Muscle of back (tissue), 11 donors: ENCODE results near the gene WDR88. TPM values are rescaled to one million over a fixed set of nuclear protein-coding genes. Genes with fewer than 3 reads are reported as not detected.
"Not testable (repeated sequence)": the region's sequence is repeated elsewhere in the genome, so short reads cannot be mapped to it uniquely, and the experiment has no call there.

Source experiments
- DNase-seq, 3 donors: peaks; one replicate each; pipeline versions ENCODE4 v3.0.0 to v3.0.0-alpha.2; 2013
- polyA plus RNA-seq, 10 donors: library from polyadenylated mRNA; unstranded; fragments of 120-200 nt; gene quantifications; one replicate each; pipeline ENCODE4 v1.2.1, GENCODE V29; 2013; ENCODE audit not compliant: insufficient read length in 10 of 10

WDR88 gene
- polyA plus RNA-seq, 10 donors = 0.29 to 0.71 (median 0.54) TPM

DNA sequence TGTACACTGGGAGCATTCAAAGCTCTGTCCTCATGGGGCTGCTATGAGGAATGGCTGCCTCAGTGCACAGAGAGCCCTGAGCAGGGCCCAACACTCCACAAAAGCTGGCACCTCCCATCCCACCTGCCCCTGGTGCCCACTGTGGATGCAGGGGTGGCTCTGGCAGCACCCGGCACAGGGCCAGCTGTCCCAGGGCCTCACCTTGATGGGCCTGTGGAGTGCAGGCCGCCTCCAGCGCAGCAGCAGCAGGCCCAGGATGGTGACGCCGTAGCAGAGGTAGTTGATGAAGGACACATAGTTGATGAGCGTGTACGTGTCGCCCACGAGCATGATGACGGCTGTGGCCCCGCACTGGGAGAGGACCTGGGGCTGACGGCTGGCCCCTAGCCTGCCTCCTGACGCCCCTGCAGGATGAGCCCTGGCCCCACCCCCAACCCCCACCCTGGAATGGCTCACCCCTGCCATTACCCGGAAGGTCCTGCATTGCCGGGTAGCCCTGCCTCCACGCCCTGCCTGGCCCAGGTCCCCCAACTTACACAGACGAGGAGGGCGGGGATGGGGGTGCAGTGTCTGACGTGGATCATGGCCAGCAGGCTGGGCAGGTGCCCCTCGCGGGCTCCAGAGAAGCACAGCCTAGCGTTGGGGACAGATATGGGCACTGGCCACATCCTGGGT is 78.5 kb downstream of the WDR88 start:
- DNase-seq = no peak

- peak; percentile 76 to 95 (median 89) for DNase-seq
Measured at GRCh38 chr19:33211794-33212435, 80.0 kb downstream of the WDR88 start.

- DNase-seq = no peak
Measured at GRCh38 chr19:33212436-33213172, 80.7 kb downstream of the WDR88 start.

GRCh38 chr19:33214596-33214995 is 82.7 kb downstream of the WDR88 start:
- DNase-seq = peak in 1 of 3 donors; percentile 57

GRCh38 chr19:33215438-33216197 is 83.7 kb downstream of the WDR88 start:
- no peak for DNase-seq

GRCh38 chr19:33216198-33216830 is 84.4 kb downstream of the WDR88 start:
- no peak for DNase-seq

DNA sequence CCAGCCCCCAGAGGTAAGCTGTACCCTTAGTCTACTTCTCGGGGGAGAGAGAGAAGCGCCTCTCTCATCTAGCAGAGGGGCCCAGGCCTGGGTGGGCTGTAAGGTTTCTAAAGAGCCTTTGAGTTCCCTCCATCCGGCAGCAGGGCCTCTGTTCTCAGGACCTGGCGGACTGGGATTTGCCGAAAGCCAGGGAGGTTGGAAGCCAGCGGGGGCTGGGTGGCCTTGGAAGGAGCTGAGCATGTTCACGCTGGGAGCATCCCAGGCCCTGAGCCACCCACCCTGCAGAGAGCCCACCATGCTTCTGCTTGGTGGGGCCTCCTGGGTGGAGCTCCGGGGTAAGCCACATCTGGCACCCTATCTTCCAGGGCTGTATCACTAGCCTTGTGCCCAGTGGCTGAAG is 86.0 kb downstream of the WDR88 start:
- no peak for DNase-seq

GRCh38 chr19:33219261-33219815 is 87.4 kb downstream of the WDR88 start:
- no peak for DNase-seq

GRCh38 chr19:33220115-33220514 is 88.2 kb downstream of the WDR88 start:
- DNase-seq = no peak

DNA sequence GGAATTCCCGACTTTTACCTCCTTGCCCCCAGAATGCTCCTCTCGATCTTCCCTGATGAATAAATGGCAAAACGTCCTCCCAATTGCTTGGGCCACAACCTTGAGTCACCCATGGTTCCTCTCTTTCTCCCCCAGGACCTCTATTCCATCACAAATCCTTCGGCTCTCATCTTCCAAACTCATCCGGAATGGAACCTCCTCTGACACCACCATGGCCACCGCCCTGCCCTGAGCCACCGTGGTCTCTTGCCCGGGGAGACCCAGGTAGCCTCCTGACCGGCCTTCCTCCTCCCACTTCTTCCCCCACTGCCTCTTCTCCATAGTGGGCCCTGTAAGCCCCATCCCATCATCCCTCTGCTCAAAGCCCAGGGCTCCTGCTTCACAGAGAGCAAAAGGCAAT is 88.8 kb downstream of the WDR88 start:
- no peak for DNase-seq

- DNase-seq = peak in 1 of 3 donors; percentile 37
Measured at GRCh38 chr19:33221638-33222037, 89.7 kb downstream of the WDR88 start.

GRCh38 chr19:33222255-33222654 is 90.3 kb downstream of the WDR88 start:
- not testable (repeated sequence) for DNase-seq

GRCh38 chr19:33224694-33225457 is 93.0 kb downstream of the WDR88 start:
- no peak for DNase-seq

Other genes with a start within 250 kb of the WDR88 start
- gene CEP89, start 160.2 kb upstream of the WDR88 start, polyA plus RNA-seq = 10 to 100 TPM; 15.6 to 23.1 (median 19.9) TPM
- gene FAAP24, start 159.9 kb upstream of the WDR88 start, polyA plus RNA-seq = 1 to 10 TPM; 1.0 to 3.2 (median 1.9) TPM
- 1 to 10 TPM; 1.1 to 2.6 (median 1.6) TPM for gene RHPN2, start 67.2 kb upstream of the WDR88 start, polyA plus RNA-seq
- gene GPATCH1, start 50.9 kb upstream of the WDR88 start, polyA plus RNA-seq = 1 to 10 TPM; 5.1 to 9.1 (median 7.8) TPM
- 10 to 100 TPM; 14.0 to 26.6 (median 20.6) TPM for gene LRP3, start 62.2 kb downstream of the WDR88 start, polyA plus RNA-seq
- 10 to 100 TPM in 1 of 10 donors, 1 to 10 TPM in 9; 5.4 to 12.1 (median 7.9) TPM for gene SLC7A10, start 93.7 kb downstream of the WDR88 start, polyA plus RNA-seq
- gene CEBPA, start 170.4 kb downstream of the WDR88 start, polyA plus RNA-seq = 10 to 100 TPM in 2 of 10 donors, 1 to 10 TPM in 8; 3.2 to 12.9 (median 4.6) TPM
- 10 to 100 TPM; 18.2 to 24.6 (median 20.0) TPM for gene CEBPG, start 241.6 kb downstream of the WDR88 start, polyA plus RNA-seq